Vagina (tissue), 2 donors: Measurements from ENCODE around the gene C3orf62.

Experiments
- CTCF ChIP-seq, 3 experiments: fragments of 450-650 bp in 2 of 3; fragments of 200-600 bp in 1 of 3; sonication (generic) in 1 of 3; IDR thresholded peaks; one replicate each; pipeline ENCODE4 v1.5.1; 2017 to 2019; ENCODE audit warnings: antibody characterized with exemption in 3 of 3, mild to moderate bottlenecking in 2 of 3, moderate library complexity in 2 of 3
- POLR2A ChIP-seq, 2 donors: fragments of 450-650 bp; IDR thresholded peaks; one replicate each; pipeline ENCODE4 v1.6.1; 2017; ENCODE audit warnings: antibody characterized with exemption in 2 of 2, mild to moderate bottlenecking in 2 of 2, moderate library complexity in 2 of 2
- POLR2AphosphoS5 ChIP-seq, 2 donors: sonication (generic); formaldehyde crosslinking; IDR thresholded peaks; one replicate each; pipeline ENCODE4 v1.9.0; 2017; ENCODE audit warnings: antibody characterized with exemption in 2 of 2, mild to moderate bottlenecking in 2 of 2, low read depth in 1 of 2; ENCODE audit not compliant: insufficient read depth in 1 of 2

GRCh38 chr3:49238274-49239127 lies 38.5 kb downstream of the C3orf62 start:
- TF ChIP-seq POLR2AphosphoS5 (IDR thresholded peaks at IDR 0.05; ENCODE audit: insufficient read depth in 1 of 2, low read depth in 1 of 2), result peak; percentile 13 to 76
- TF ChIP-seq CTCF (IDR thresholded peaks at IDR 0.05), result no peak
- no peak for TF ChIP-seq POLR2A (IDR thresholded peaks at IDR 0.05)
